C4-2B (cell line): Measurements from ENCODE around the gene NSF.
"Not testable (repeated sequence)": the region's sequence is repeated elsewhere in the genome, so short reads cannot be mapped to it uniquely, and the experiment has no call there.

Source experiments
- CTCF ChIP-seq: fragments of 450-650 bp; conservative IDR thresholded peaks from 2 replicates; pipeline ENCODE4 v1.5.1; 2017; ENCODE audit warnings: mild to moderate bottlenecking
- ZFX ChIP-seq: fragments of 450-650 bp; IDR thresholded peaks from 2 replicates; pipeline ENCODE4 v1.6.1; 2017

DNA sequence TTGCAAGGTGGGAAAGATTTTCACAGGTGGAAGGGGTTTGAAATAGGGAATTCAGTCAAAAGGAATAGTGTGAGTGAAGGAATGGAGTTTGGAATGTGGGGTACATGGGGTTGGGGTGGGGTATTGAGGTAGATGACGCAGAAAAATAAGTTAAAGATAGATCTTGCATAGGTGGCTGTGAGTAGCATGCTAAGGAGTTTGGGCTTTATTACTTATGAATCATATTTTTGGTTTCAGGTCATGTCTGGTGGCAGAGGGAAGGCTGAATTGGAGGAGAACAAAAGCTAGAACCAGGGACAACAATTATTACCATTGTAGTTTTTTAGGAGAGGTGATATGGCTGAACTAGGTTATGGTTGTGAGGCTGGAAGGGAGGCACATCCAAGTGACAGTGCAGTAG is 23.4 kb downstream of the NSF start:
- TF ChIP-seq CTCF, ZFX: not testable (repeated sequence)
